Right lung (tissue), 5 donors: ENCODE measurements around the gene BRINP3. TPM values are rescaled to one million over a fixed set of nuclear protein-coding genes. Genes with fewer than 3 reads are reported as not detected.

Source experiments
- DNase-seq, 2 donors: peaks; one replicate each; pipeline ENCODE4 v3.0.0-alpha.2; 2013
- polyA plus RNA-seq, 5 donors: library from polyadenylated mRNA; unstranded; fragments of 120-200 nt; gene quantifications; one replicate each; pipeline versions ENCODE4 v1.2.1 to v1.2.3, GENCODE V29; 2013; ENCODE audit warnings: inconsistent platforms in 1 of 5, low replicate concordance in 1 of 5; ENCODE audit not compliant: insufficient read length in 5 of 5, insufficient read depth in 1 of 5

The BRINP3 gene
- polyA plus RNA-seq, 5 donors, result 6.7 to 13.5 (median 11.1) TPM

GRCh38 chr1:190322274-190322673 lies 155.4 kb downstream of the BRINP3 start:
- DNase-seq, result no peak

GRCh38 chr1:190320952-190321351 lies 156.7 kb downstream of the BRINP3 start:
- no peak for DNase-seq

GRCh38 chr1:190312763-190313162 lies 164.9 kb downstream of the BRINP3 start:
- no peak for DNase-seq

- no peak for DNase-seq
Measured at GRCh38 chr1:190303501-190303900, 174.2 kb downstream of the BRINP3 start.

- DNase-seq, result no peak
Measured at GRCh38 chr1:190296453-190296852, 181.2 kb downstream of the BRINP3 start.

- DNase-seq, result no peak
Measured at GRCh38 chr1:190289897-190290296, 187.8 kb downstream of the BRINP3 start.

- no peak for DNase-seq
Measured at GRCh38 chr1:190286111-190286510, 191.6 kb downstream of the BRINP3 start.

GRCh38 chr1:190277107-190277506 lies 200.6 kb downstream of the BRINP3 start:
- no peak for DNase-seq

- no peak for DNase-seq
Measured at GRCh38 chr1:190274721-190275120, 202.9 kb downstream of the BRINP3 start.

GRCh38 chr1:190273161-190273560 lies 204.5 kb downstream of the BRINP3 start:
- DNase-seq, result peak in 1 of 2 donors; percentile 21

- DNase-seq, result no peak
Measured at GRCh38 chr1:190262538-190262937, 215.1 kb downstream of the BRINP3 start.

GRCh38 chr1:190259424-190259823 lies 218.2 kb downstream of the BRINP3 start:
- no peak for DNase-seq

- DNase-seq, result no peak
Measured at GRCh38 chr1:190258003-190258402, 219.7 kb downstream of the BRINP3 start.

GRCh38 chr1:190252046-190252445 lies 225.6 kb downstream of the BRINP3 start:
- DNase-seq, result no peak

- DNase-seq, result no peak
Measured at GRCh38 chr1:190250368-190250767, 227.3 kb downstream of the BRINP3 start.

GRCh38 chr1:190244406-190244805 lies 233.3 kb downstream of the BRINP3 start:
- DNase-seq, result no peak

GRCh38 chr1:190243056-190243455 lies 234.6 kb downstream of the BRINP3 start:
- DNase-seq, result peak; percentile 29 to 38

GRCh38 chr1:190226006-190226405 lies 251.7 kb downstream of the BRINP3 start:
- no peak for DNase-seq

GRCh38 chr1:190212450-190212849 lies 265.2 kb downstream of the BRINP3 start:
- no peak for DNase-seq

GRCh38 chr1:190207733-190208132 lies 269.9 kb downstream of the BRINP3 start:
- DNase-seq, result no peak

GRCh38 chr1:190205713-190206112 lies 272.0 kb downstream of the BRINP3 start:
- DNase-seq, result no peak

GRCh38 chr1:190196020-190196419 lies 281.6 kb downstream of the BRINP3 start:
- DNase-seq, result no peak

GRCh38 chr1:190193508-190194115 lies 284.1 kb downstream of the BRINP3 start:
- DNase-seq, result no peak

- no peak for DNase-seq
Measured at GRCh38 chr1:190192627-190193026, 285.0 kb downstream of the BRINP3 start.
